ENCODE results near the gene SLC30A9. TPM values are rescaled to one million over a fixed set of nuclear protein-coding genes. Genes with fewer than 3 reads are reported as not detected.

The SLC30A9 gene
- 10 to 100 TPM; 10.6 to 15.1 (median 14.3) TPM for polyA plus RNA-seq

GRCh38 chr4:41990365-41991111 lies at the start of gene SLC30A9:
Gene SLC30A9 (plus strand): TSS chr4:41990530. CDS start chr4:41990652, 122 bp downstream.
- H3K27ac ChIP-seq (ENCODE audit: low read depth, low read length) = no peak within 1 kb of the TSS
- 0 to 1% (median 1%) methylated on average over 64 of the region's 64 CpGs for WGBS, 3 donors

- H3K27ac ChIP-seq (ENCODE audit: low read depth, low read length) = no peak overlapping the region
Observed at GRCh38 chr4:41940834-41941233, 49.5 kb upstream of the SLC30A9 start.

- H3K27ac ChIP-seq (ENCODE audit: low read depth, low read length) = no peak overlapping the region
- 91 to 93% (median 91%) methylated on average over 2 of the region's 2 CpGs for WGBS, 3 donors
Observed at GRCh38 chr4:41943506-41943905, 46.8 kb upstream of the SLC30A9 start.

- H3K27ac ChIP-seq (ENCODE audit: low read depth, low read length) = no peak overlapping the region
Observed at GRCh38 chr4:41944089-41944488, 46.2 kb upstream of the SLC30A9 start.

- WGBS, 3 donors = 78 to 83% (median 82%) methylated on average over 3 of the region's 3 CpGs
- no peak overlapping the region for H3K27ac ChIP-seq (ENCODE audit: low read depth, low read length)
Observed at GRCh38 chr4:41949531-41949930, 40.8 kb upstream of the SLC30A9 start.

- no peak overlapping the region for H3K27ac ChIP-seq (ENCODE audit: low read depth, low read length)
- 21 to 42% (median 23%) methylated on average over 1 of the region's 1 CpG for WGBS, 3 donors
Observed at GRCh38 chr4:41957634-41958033, 32.7 kb upstream of the SLC30A9 start.

GRCh38 chr4:41963105-41963504 lies 27.2 kb upstream of the SLC30A9 start:
- no peak overlapping the region for H3K27ac ChIP-seq (ENCODE audit: low read depth, low read length)
- whole genome bisulfite sequencing, 3 donors = 92 to 94% (median 93%) methylated on average over 4 of the region's 4 CpGs

- WGBS, 3 donors = 96 to 97% (median 97%) methylated on average over 1 of the region's 1 CpG
- no peak overlapping the region for H3K27ac ChIP-seq (ENCODE audit: low read depth, low read length)
Observed at GRCh38 chr4:41964401-41964800, 25.9 kb upstream of the SLC30A9 start.

- WGBS, 3 donors = 91 to 98% (median 97%) methylated on average over 2 of the region's 2 CpGs
Observed at GRCh38 chr4:41967392-41967791, 22.9 kb upstream of the SLC30A9 start.

GRCh38 chr4:41969671-41970070 lies 20.7 kb upstream of the SLC30A9 start:
- H3K27ac ChIP-seq (ENCODE audit: low read depth, low read length) = no peak overlapping the region

More at GRCh38 chr4:41967392-41967791, 22.9 kb upstream of the SLC30A9 start:
- no peak overlapping the region for H3K27ac ChIP-seq (ENCODE audit: low read depth, low read length)

- 53 to 88% (median 67%) methylated on average over 1 of the region's 1 CpG for WGBS, 3 donors
- H3K27ac ChIP-seq (ENCODE audit: low read depth, low read length) = no peak overlapping the region
Observed at GRCh38 chr4:41975341-41975740, 15.0 kb upstream of the SLC30A9 start.

GRCh38 chr4:41976775-41977516 lies 13.4 kb upstream of the SLC30A9 start:
- WGBS, 3 donors = 35 to 74% (median 67%) methylated on average over 1 of the region's 1 CpG
- no peak overlapping the region for H3K27ac ChIP-seq (ENCODE audit: low read depth, low read length)

GRCh38 chr4:41977709-41978108 lies 12.6 kb upstream of the SLC30A9 start:
- 39 to 46% (median 40%) methylated on average over 3 of the region's 3 CpGs for WGBS, 3 donors
- no peak overlapping the region for H3K27ac ChIP-seq (ENCODE audit: low read depth, low read length)

- WGBS, 3 donors = 62 to 93% (median 65%) methylated on average over 12 of the region's 12 CpGs
- H3K27ac ChIP-seq (ENCODE audit: low read depth, low read length) = no peak within 1 kb of the TSS
Observed at GRCh38 chr4:41981456-41981855, 8.9 kb upstream of the SLC30A9 start, which contains the start of gene DCAF4L1. Gene DCAF4L1 (plus strand): TSS chr4:41981756. CDS start chr4:41981793, 37 bp downstream.

GRCh38 chr4:41982716-41983115 lies 7.6 kb upstream of the SLC30A9 start:
- H3K27ac ChIP-seq (ENCODE audit: low read depth, low read length) = no peak overlapping the region
- 93 to 96% (median 94%) methylated on average over 22 of the region's 22 CpGs for WGBS, 3 donors

GRCh38 chr4:41985151-41985550 lies 5.2 kb upstream of the SLC30A9 start:
- no peak overlapping the region for H3K27ac ChIP-seq (ENCODE audit: low read depth, low read length)
- 29 to 55% (median 40%) methylated on average over 1 of the region's 1 CpG for WGBS, 3 donors

- 1 to 2% (median 2%) methylated on average over 12 of the region's 12 CpGs for WGBS, 3 donors
- no peak overlapping the region for H3K27ac ChIP-seq (ENCODE audit: low read depth, low read length)
Observed at GRCh38 chr4:41989994-41990364, 351 bp upstream of the SLC30A9 start.

GRCh38 chr4:41991916-41992767 lies 1.8 kb downstream of the SLC30A9 start:
- H3K27ac ChIP-seq (ENCODE audit: low read depth, low read length) = no peak overlapping the region
- WGBS, 3 donors = 91 to 94% (median 91%) methylated on average over 10 of the region's 10 CpGs

Measured in adipose tissue (tissue), 3 donors.